H1 (cell line): Measurements from ENCODE around the gene RMND5B. TPM values are rescaled to one million over a fixed set of nuclear protein-coding genes. Genes with fewer than 3 reads are reported as not detected.

ENCODE experiments used
- CTCF ChIA-PET: fragments of 300-600 bp; sonication (Branson Sonifier 250); formaldehyde crosslinking; loops from one replicate; lab custom pipeline; 2021; ENCODE audit not compliant: partially characterized antibody; lab: Charles Lee
- POLR2A ChIA-PET: fragments of 300-600 bp; sonication (Branson Sonifier 250); formaldehyde crosslinking; loops from one replicate; lab custom pipeline; 2021; ENCODE audit warnings: inconsistent platforms; ENCODE audit not compliant: partially characterized antibody; lab: Charles Lee
- DNase-seq, 2 experiments: peaks; one replicate each; pipeline versions ENCODE4 v3.0.0 to v3.0.0-alpha.2; 2010 to 2022; ENCODE audit warnings: low spot score in 2 of 2, low read depth in 1 of 2, mixed read lengths in 1 of 2
- FAIRE-seq: peaks from 2 replicates; lab custom pipeline; 2011; peaks lifted over from hg19 to GRCh38; lab: Jason Lieb, UNC
- H2AFZ ChIP-seq: 2 replicates; pipeline ENCODE4 v1.8.1; 2012; ENCODE audit warnings: low read length, inconsistent platforms
- H2AK5ac ChIP-seq: 2 replicates; pipeline ENCODE4 v1.6.1; 2013; ENCODE audit warnings: low read depth, low read length
- H2BK120ac ChIP-seq: replicated peaks from 2 replicates; pipeline ENCODE3; 2013; ENCODE audit warnings: low read depth, low read length, inconsistent platforms
- H2BK12ac ChIP-seq: 2 replicates; pipeline ENCODE4 v1.6.1; 2013; ENCODE audit warnings: low read depth, low read length
- H2BK15ac ChIP-seq: 2 replicates; pipeline ENCODE4 v1.6.1; 2013; ENCODE audit warnings: low read length
- H2BK20ac ChIP-seq: 2 replicates; pipeline ENCODE4 v1.6.1; 2013; ENCODE audit warnings: low read length
- H2BK5ac ChIP-seq: 2 replicates; pipeline ENCODE4 v1.6.1; 2013; ENCODE audit warnings: low read depth, low read length
- H3K14ac ChIP-seq: 2 replicates; pipeline ENCODE4 v1.6.1; 2013; ENCODE audit warnings: inconsistent platforms; ENCODE audit not compliant: insufficient read length
- H3K18ac ChIP-seq: 2 replicates; pipeline ENCODE4 v1.6.1; 2013; ENCODE audit warnings: low read length; ENCODE audit errors: extremely low read depth
- H3K23ac ChIP-seq: 2 replicates; pipeline ENCODE4 v1.6.1; 2013; ENCODE audit warnings: inconsistent platforms; ENCODE audit not compliant: insufficient read length
- H3K23me2 ChIP-seq: 2 replicates; pipeline ENCODE4 v1.6.1; 2013; ENCODE audit warnings: low read depth, low read length
- H3K27ac ChIP-seq: 2 replicates; pipeline ENCODE4 v1.6.1; 2011; ENCODE audit warnings: low read depth, low read length, inconsistent platforms
- H3K27me3 ChIP-seq, 4 experiments: replicated peaks in 1 of 4; 1 replicate in 1 of 4; 2 replicates in 3 of 4; pipeline versions ENCODE4 v1.6.1 to v1.8.1; 2011 to 2013; ENCODE audit warnings: low read length in 3 of 4, mild to moderate bottlenecking in 3 of 4, inconsistent platforms in 2 of 4, mixed read lengths in 2 of 4, moderate library complexity in 1 of 4; ENCODE audit not compliant: control insufficient read depth in 3 of 4, insufficient read depth in 3 of 4; ENCODE audit errors: extremely low read depth in 1 of 4
- H3K36me3 ChIP-seq, 4 experiments: 2 replicates each; pipeline versions ENCODE4 v1.6.1 to v1.8.1; 2011 to 2013; ENCODE audit warnings: mild to moderate bottlenecking in 4 of 4, low read length in 3 of 4, moderate library complexity in 2 of 4, control low read depth in 1 of 4, inconsistent platforms in 1 of 4; ENCODE audit not compliant: insufficient read depth in 4 of 4, control insufficient read depth in 2 of 4
- H3K4ac ChIP-seq: replicated peaks from 2 replicates; pipeline ENCODE3; 2013; ENCODE audit warnings: low read length, low read depth, mixed read lengths, inconsistent platforms; ENCODE audit not compliant: insufficient read length
- H3K4me1 ChIP-seq, 4 experiments: replicated peaks in 1 of 4; 1 replicate in 1 of 4; 2 replicates in 3 of 4; pipeline versions ENCODE4 v1.6.1 to v1.8.1; 2011 to 2013; ENCODE audit warnings: low read length in 3 of 4, inconsistent platforms in 2 of 4, mixed read lengths in 1 of 4; ENCODE audit not compliant: insufficient read depth in 4 of 4, control insufficient read depth in 3 of 4
- H3K4me2 ChIP-seq, 2 experiments: 2 replicates each; pipeline versions ENCODE4 v1.6.1 to v1.8.1; 2011 to 2013; ENCODE audit warnings: low read depth in 2 of 2, low read length in 2 of 2, control low read depth in 1 of 2, inconsistent platforms in 1 of 2, mild to moderate bottlenecking in 1 of 2; ENCODE audit not compliant: insufficient read depth in 1 of 2
- H3K4me3 ChIP-seq, 4 experiments: fragments of 200-600, 300-600 bp in 1 of 4; sonication (generic), shearing (Covaris generic), sonication (Bioruptor Twin) in 1 of 4; 2 replicates each; pipeline versions ENCODE4 v1.5.1 to v1.8.1; 2011 to 2016; ENCODE audit warnings: low read length in 4 of 4, low read depth in 3 of 4, control low read depth in 2 of 4, inconsistent platforms in 2 of 4, mild to moderate bottlenecking in 2 of 4, mixed read lengths in 1 of 4, moderate library complexity in 1 of 4; ENCODE audit not compliant: insufficient read depth in 2 of 4; ENCODE audit errors: extremely low read depth in 1 of 4
- H3K56ac ChIP-seq: replicated peaks from 2 replicates; pipeline ENCODE3; 2013; ENCODE audit warnings: low read depth, mild to moderate bottlenecking, mixed read lengths, low read length, inconsistent platforms; ENCODE audit not compliant: insufficient read length
- H3K79me1 ChIP-seq: 2 replicates; pipeline ENCODE4 v1.6.1; 2013; ENCODE audit warnings: low read depth, low read length, control low read depth
- H3K79me2 ChIP-seq, 2 experiments: 2 replicates each; pipeline versions ENCODE4 v1.6.1 to v1.8.1; 2012 to 2013; ENCODE audit warnings: low read length in 2 of 2, mild to moderate bottlenecking in 2 of 2, inconsistent platforms in 1 of 2; ENCODE audit not compliant: insufficient read depth in 2 of 2, control insufficient read depth in 1 of 2
- H3K9ac ChIP-seq, 4 experiments: replicated peaks in 1 of 4; 1 replicate in 1 of 4; 2 replicates in 3 of 4; pipeline versions ENCODE4 v1.6.1 to v1.8.1; 2011 to 2013; ENCODE audit warnings: low read depth in 3 of 4, low read length in 3 of 4, control low read depth in 2 of 4, mild to moderate bottlenecking in 2 of 4, moderate library complexity in 2 of 4, inconsistent platforms in 1 of 4; ENCODE audit errors: extremely low read depth in 1 of 4
- H3K9me3 ChIP-seq, 2 experiments: 2 replicates each; pipeline versions ENCODE4 v1.6.1 to v1.8.1; 2012 to 2013; ENCODE audit warnings: mild to moderate bottlenecking in 2 of 2, moderate library complexity in 2 of 2, control low read depth in 1 of 2, inconsistent platforms in 1 of 2, low read depth in 1 of 2, low read length in 1 of 2, mixed read lengths in 1 of 2; ENCODE audit not compliant: insufficient read depth in 2 of 2
- H4K20me1 ChIP-seq, 2 experiments: replicated peaks in 1 of 2; 2 replicates each; pipeline versions ENCODE3 to v1.8.1; 2011 to 2013; ENCODE audit warnings: inconsistent platforms in 2 of 2, low read length in 2 of 2, mild to moderate bottlenecking in 1 of 2; ENCODE audit not compliant: insufficient read depth in 2 of 2, control insufficient read depth in 1 of 2
- H4K5ac ChIP-seq: 2 replicates; pipeline ENCODE4 v1.6.1; 2013; ENCODE audit warnings: low read length, low read depth, mixed read lengths, inconsistent platforms; ENCODE audit not compliant: insufficient read length
- H4K8ac ChIP-seq: 2 replicates; pipeline ENCODE4 v1.8.0; 2013; ENCODE audit warnings: mild to moderate bottlenecking, moderate library complexity, low read length, inconsistent platforms; ENCODE audit not compliant: insufficient read depth; ENCODE audit errors: extremely low read depth
- H4K91ac ChIP-seq: replicated peaks from 2 replicates; pipeline ENCODE3; 2013; ENCODE audit warnings: low read length, mixed read lengths, inconsistent platforms; ENCODE audit not compliant: insufficient read length
- ASH2L ChIP-seq: fragments of 200-600, 300-600 bp; sonication (generic); IDR thresholded peaks from one replicate; pipeline ENCODE4 v1.7.1; 2017; ENCODE audit warnings: low read length
- CBX5 ChIP-seq: fragments of 300-800, 300-1000 bp; sonication (generic); IDR thresholded peaks from 2 replicates; pipeline ENCODE4 v1.7.1; 2016; ENCODE audit warnings: antibody characterized with exemption, low read length, low read depth
- CHD1 ChIP-seq: IDR thresholded peaks from 2 replicates; pipeline ENCODE4 v1.6.1; 2012; ENCODE audit warnings: low read depth, low read length, improper control_type of control experiment
- EZH2 ChIP-seq: fragments of 200-600 bp; sonication (generic); IDR thresholded peaks from 2 replicates; pipeline ENCODE4 v1.7.1; 2012; ENCODE audit warnings: low read depth, mild to moderate bottlenecking, moderate library complexity, low read length, inconsistent platforms; ENCODE audit not compliant: severe bottlenecking
- FOSL1 ChIP-seq: IDR thresholded peaks from 2 replicates; pipeline ENCODE4 v1.6.1; 2011; ENCODE audit warnings: mild to moderate bottlenecking, low read depth, low read length, moderate library complexity; ENCODE audit not compliant: insufficient read depth
- MAFK ChIP-seq: IDR thresholded peaks from 2 replicates; pipeline ENCODE4 v1.6.1; 2012; ENCODE audit warnings: low read depth, mild to moderate bottlenecking, improper control_type of control experiment, low read length
- RAD21 ChIP-seq, 2 experiments: IDR thresholded peaks in 1 of 2; conservative IDR thresholded peaks in 1 of 2; 2 replicates each; pipeline ENCODE4 v1.6.1; 2011; ENCODE audit warnings: low read depth in 2 of 2, low read length in 2 of 2, improper control_type of control experiment in 1 of 2, inconsistent platforms in 1 of 2, mild to moderate bottlenecking in 1 of 2, moderate library complexity in 1 of 2
- SAP30 ChIP-seq: fragments of 300-600 bp; sonication (generic); IDR thresholded peaks from 2 replicates; pipeline ENCODE4 v1.7.1; 2012; ENCODE audit warnings: low read length, moderate library complexity, mild to moderate bottlenecking, inconsistent platforms; ENCODE audit not compliant: insufficient read depth, insufficient replicate concordance
- SIX5 ChIP-seq: IDR thresholded peaks from 2 replicates; pipeline ENCODE4 v1.6.1; 2011; ENCODE audit warnings: mild to moderate bottlenecking, low read depth, low read length
- TBP ChIP-seq: IDR thresholded peaks from 2 replicates; pipeline ENCODE4 v1.6.1; 2011; ENCODE audit warnings: low read depth, low read length, improper control_type of control experiment
- WGBS, 2 experiments: shearing (Covaris generic) in 1 of 2; methylation state at CpG; one replicate each; pipeline versions ENCODE4 v1.1.6 to v1.1.7; 2013 to 2015; ENCODE audit warnings: low lambda C conversion rate in 2 of 2, mixed read lengths in 2 of 2, inconsistent platforms in 1 of 2, low coverage in 1 of 2, missing lambda C conversion rate in 1 of 2; ENCODE audit not compliant: insufficient replicate concordance in 2 of 2, insufficient coverage in 1 of 2, insufficient read length in 1 of 2; ENCODE audit errors: extremely low coverage in 1 of 2, missing lambda C conversion rate in 1 of 2; 5-methylcytosine and 5-hydroxymethylcytosine counted together
- polyA plus RNA-seq, 7 experiments: library from polyadenylated mRNA; depleted of rRNA in 3 of 7; stranded (reverse) in 5 of 7; unstranded in 2 of 7; fragments of >200 nt in 5 of 7; fragments of 200-250 nt in 2 of 7; gene quantifications; 1 replicate in 5 of 7; 2 replicates in 1 of 7; 4 replicates in 1 of 7; pipeline versions ENCODE4 v1.2.1 to v1.2.3, GENCODE V29; 2011 to 2013; ENCODE audit warnings: missing spikeins in 2 of 7, mixed read lengths in 2 of 7
- total RNA-seq: library from RNA; stranded (reverse); fragmentation: NEBNext Ultra II Directional; extraction: Animal tissue kit (Norgen Biotek cat#: 25700); gene quantifications from 2 replicates; pipeline ENCODE4 v1.2.1, GENCODE V29; 2021

The RMND5B gene
- total and polyA plus RNA-seq, 2 of the 8 experiments (the other 6 are each of a cell fraction or from before 2014, with no cell fraction given): 75.9 to 90.2 TPM

GRCh38 chr5:178199581-178200434 is 69.0 kb downstream of the RMND5B start:
- POLR2A ChIA-PET: interaction anchor here (2.3 to 38.5 kb wide), 4 partner anchors 3 to 47 kb away, joined by 6 to 985 read pairs (median 498); partner anchors contain the start of genes GMCL2, HNRNPAB and NHP2
- H3K23ac ChIP-seq: no peak overlapping the region
- H2AK5ac ChIP-seq: no peak overlapping the region
- H2BK12ac ChIP-seq: no peak overlapping the region
- H3K9ac ChIP-seq: no peak overlapping the region
- H3K27me3 ChIP-seq: no peaks in the 10 kb centered on the region
- H3K9me3 ChIP-seq: no peaks in the 10 kb centered on the region
- DNase-seq: no peak
- H2BK120ac ChIP-seq: no peak overlapping the region
- 93% methylated on average over 12 of the region's 12 CpGs; no CpG with 5 or more reads in 1 of the 2 experiments for WGBS, 2 experiments
- peaks cover 4 to 5% of the 10 kb centered on the region in 2 experiments; a peak in 3 of 4 replicates for H3K79me2 ChIP-seq
- no peak overlapping the region for H4K8ac ChIP-seq
- peaks cover 0 to 1% (median under 1%) of the 10 kb centered on the region in 4 experiments; a peak in 3 of 7 replicates for H3K4me1 ChIP-seq
- H3K18ac ChIP-seq: no peak overlapping the region
- no peaks in the 10 kb centered on the region for H3K36me3 ChIP-seq
- H4K5ac ChIP-seq: no peak overlapping the region
- FAIRE-seq: no peak
- H2AFZ ChIP-seq: no peak overlapping the region
- H3K4ac ChIP-seq: no peak overlapping the region
- H3K56ac ChIP-seq: no peak overlapping the region
- no peak overlapping the region for H3K4me3 ChIP-seq
- no peak overlapping the region for H3K4me2 ChIP-seq
- CTCF ChIA-PET: interaction anchor here (0.8 to 2.9 kb wide), 8 partner anchors 9 to 59 kb away, joined by 3 to 16 read pairs (median 3); partner anchors contain the start of gene NHP2
- no peak overlapping the region for H3K27ac ChIP-seq
- no peak overlapping the region for H2BK15ac ChIP-seq
- H3K14ac ChIP-seq: no peak overlapping the region
- no peaks in the 10 kb centered on the region for H3K79me1 ChIP-seq
- no peak overlapping the region for H2BK5ac ChIP-seq
- no peaks in the 10 kb centered on the region for H4K20me1 ChIP-seq
- no peak overlapping the region for H4K91ac ChIP-seq
- 0 out of 2 replicates have a peak, but pooled peaks cover 2% of the 10 kb centered on the region for H3K23me2 ChIP-seq
- peak overlapping the region; percentile 61; the same call in 1 of the 2 replicates for H2BK20ac ChIP-seq
- TF ChIP-seq RAD21 (IDR thresholded peaks at IDR 0.05 in 1 of 2, conservative IDR thresholded peaks at IDR 0.05 in 1 of 2; ENCODE audit: low read depth in 2 of 2, low read length in 2 of 2): no peak
- no peak for TF ChIP-seq CBX5
- no peak for TF ChIP-seq ASH2L
- no peak for TF ChIP-seq MAFK
- no peak for TF ChIP-seq EZH2
- no peak for TF ChIP-seq SAP30
- TF ChIP-seq SIX5: no peak
- no peak for TF ChIP-seq CHD1
- no peak for TF ChIP-seq TBP
- TF ChIP-seq FOSL1: no peak
